Activated CD4-positive, alpha-beta T cell treated with anti-CD3 and anti-CD28 coated beads, Interleukin-2, Interleukin-6, amounts not matched to agents 100 ng/mL and 50 ng/mL, durations not matched to agents 16 hours and 8 hours (primary cell): ENCODE data around the gene PGK2.
"Not testable (repeated sequence)": the region's sequence is repeated elsewhere in the genome, so short reads cannot be mapped to it uniquely, and the experiment has no call there.

Experiments used
- DNase-seq: peaks from one replicate; pipeline ENCODE4 v3.0.0-alpha.2; 2020

PGK2 gene

DNA sequence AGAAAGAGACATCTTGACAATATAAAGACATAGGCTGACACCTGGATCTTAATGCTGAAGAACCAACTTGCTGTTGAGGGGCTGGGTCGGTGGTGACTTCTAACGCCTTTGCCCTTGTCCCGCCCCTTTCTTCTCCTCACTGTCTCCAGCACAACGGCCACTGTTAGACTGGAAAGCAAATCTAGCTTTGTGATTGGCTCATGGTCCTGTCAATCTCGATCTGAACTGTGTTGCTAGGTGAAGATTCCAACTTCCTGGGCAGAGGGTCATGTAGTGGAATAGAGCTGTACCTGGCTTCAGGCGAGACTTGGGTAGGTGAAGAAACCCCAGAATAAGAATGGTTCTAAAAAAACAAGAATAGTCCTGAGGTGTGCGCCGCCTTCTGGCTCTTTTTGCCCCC lies at the start of gene PGK2:
Gene PGK2, minus strand, starts transcription at position 110 of the 400 bp plus-strand sequence. Its CDS starts 98 bp downstream, at position 12.
- DNase-seq, result no peak

GRCh38 chr6:49835140-49835539 lies 48.1 kb upstream of the PGK2 start:
- DNase-seq, result no peak

GRCh38 chr6:49833386-49833785 lies 46.3 kb upstream of the PGK2 start:
- DNase-seq, result no peak

DNA sequence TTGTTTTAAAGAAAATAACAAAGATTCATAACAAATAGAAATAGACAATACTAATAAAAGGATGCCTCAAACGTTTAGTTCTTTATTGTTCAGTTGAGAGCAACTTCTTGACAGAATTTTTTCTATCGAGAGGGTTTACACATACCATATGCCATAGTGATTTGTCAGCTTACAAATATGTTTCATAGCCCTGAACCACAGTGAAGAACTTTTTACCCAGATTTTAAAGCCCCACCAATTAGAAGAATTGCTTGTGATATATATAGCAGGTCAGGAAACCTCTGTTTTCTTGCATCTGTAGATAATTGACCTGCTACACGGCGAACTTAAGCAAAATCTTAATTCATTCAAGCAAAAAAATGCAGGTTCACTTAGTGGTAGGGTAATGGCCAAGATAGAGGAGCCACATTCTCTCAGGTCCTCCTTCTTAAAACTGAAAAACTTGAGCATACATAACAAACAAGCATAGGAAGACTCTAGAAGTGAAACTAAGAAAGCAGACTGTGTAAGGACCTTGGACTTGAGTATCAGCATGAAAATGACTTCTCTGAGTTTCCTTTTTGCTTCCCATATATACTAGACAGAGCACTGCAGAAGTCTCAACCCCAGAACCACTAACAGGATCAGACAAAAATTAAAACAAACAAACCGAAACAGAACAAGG lies 39.8 kb upstream of the PGK2 start:
- no peak for DNase-seq

GRCh38 chr6:49815166-49815565 lies 28.1 kb upstream of the PGK2 start:
- no peak for DNase-seq

DNA sequence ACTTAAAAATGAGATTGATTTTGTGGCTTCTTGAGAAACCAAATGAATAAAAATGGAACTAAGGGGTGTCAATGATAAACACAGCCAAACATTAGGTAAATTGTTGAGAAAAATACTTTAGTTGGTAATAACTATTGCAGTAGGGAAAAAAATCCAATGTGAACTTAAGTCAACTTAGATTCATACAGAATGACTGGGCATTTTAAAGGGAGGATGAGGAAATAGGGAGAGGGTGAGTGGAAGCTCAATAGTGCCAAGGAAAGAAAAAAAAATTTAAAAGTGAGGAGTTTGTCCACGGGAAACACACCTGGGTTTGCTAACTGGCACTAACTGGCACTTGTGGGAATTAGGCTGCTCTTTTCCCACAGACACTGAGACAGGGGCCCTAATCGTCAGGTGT lies 26.2 kb upstream of the PGK2 start:
- no peak for DNase-seq

- no peak for DNase-seq
These were observed 19.1 kb upstream of the PGK2 start for GRCh38 chr6:49806145-49806544.

DNA sequence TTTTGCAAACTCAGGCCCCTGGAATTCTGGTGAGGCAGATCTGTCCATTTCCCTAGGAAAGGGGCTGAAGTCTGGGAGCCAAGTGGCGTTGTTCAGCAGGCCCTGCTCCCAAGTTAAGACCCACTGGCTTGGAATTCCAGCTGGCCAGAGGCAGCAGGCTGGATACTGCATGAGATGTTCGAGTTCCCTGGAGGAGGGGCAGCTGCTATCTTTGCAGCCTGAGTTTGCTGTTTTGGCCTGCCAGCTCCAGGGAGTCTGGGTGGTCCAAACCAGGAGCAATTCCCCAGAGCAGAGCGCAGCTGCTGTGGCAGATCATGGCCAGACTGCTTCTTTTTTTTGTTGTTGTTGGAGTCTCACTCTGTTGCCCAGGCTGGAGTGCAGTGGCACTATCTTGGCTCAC lies 18.2 kb upstream of the PGK2 start:
- DNase-seq, result no peak

- no peak for DNase-seq
These were observed 14.4 kb upstream of the PGK2 start for GRCh38 chr6:49801525-49801924.

- DNase-seq, result no peak
These were observed 12.0 kb upstream of the PGK2 start for GRCh38 chr6:49799090-49799489.

- not testable (repeated sequence) for DNase-seq
These were observed 9.9 kb upstream of the PGK2 start for GRCh38 chr6:49796842-49797455.

DNA sequence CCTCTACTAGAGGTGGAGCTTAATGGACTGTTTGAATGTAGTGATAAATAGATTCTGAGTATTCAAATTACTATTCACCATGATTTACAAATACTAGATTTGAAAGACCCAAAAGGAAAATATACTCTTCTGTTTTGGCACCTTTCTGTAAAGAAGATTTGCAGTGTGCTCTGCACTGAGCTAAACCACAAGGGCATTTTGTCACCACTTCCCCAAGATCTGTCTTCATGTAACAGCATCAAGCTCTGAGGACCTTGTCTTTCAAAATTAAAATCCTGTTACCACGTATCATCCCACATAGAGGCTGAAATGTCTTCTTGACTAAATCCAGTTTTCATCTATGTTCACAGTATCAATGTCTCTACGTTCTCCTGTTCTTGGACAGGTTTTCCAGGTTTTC lies 3.3 kb upstream of the PGK2 start:
- no peak for DNase-seq

DNA sequence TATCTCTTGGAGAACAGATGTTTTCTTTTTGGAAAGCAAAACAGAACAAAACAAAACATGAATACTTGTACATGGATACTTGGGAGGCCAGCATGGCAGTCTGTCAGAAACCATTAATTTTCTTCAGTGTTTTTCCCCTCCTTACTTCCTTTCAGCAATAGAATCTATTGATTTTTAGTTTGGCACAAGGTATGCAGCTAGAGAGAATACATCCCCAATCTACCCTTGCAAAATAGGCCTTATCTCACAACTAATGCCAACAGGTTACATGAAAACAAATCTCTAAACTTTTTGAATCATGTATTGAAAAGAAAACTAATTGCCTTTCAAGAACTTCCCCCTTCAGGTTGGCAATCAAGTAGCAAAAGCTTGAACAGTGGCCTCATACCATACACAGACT lies 2.8 kb downstream of the PGK2 start:
- no peak for DNase-seq

- no peak for DNase-seq
These were observed 4.4 kb downstream of the PGK2 start for GRCh38 chr6:49782725-49783124.

DNA sequence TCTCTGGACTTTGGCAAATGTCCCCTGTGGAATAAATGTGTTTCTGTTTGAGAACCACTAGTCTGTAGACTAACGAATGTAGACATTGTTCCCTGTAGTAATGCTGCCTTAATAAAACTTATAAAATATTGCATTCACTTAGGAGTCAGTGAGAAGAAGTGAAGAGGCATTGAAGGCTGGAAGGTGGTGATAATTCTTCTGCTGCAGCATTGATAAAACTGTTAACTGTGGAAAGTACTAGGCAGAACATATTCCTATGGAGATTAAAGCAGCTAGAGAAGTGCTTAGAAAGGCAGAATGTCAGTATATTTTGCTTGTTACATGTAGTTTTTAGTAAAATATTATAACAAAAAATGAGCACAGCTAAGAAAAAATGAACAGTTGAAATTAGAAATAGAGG lies 4.8 kb downstream of the PGK2 start:
- DNase-seq, result no peak

- no peak for DNase-seq
These were observed 10.6 kb downstream of the PGK2 start for GRCh38 chr6:49776444-49776843.

DNA sequence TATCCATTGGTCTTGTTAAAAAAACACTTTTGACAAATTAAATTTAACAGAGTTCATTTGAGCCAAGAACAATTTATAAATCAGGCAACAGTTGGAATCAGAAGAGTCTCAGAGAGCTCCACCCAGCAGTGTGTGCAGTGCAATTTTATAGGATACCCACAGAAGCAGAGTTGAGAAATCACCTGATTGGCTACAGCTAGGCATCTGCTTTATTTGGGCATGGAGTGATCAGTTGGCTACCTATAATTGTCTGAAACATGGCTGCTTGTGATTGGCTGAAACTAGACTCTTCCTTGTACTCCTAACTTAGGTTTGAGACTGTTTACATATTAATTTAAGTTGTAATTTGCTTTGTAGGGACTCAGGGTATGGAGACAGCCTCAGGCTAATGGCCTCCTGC lies 12.0 kb downstream of the PGK2 start:
- DNase-seq, result no peak

DNA sequence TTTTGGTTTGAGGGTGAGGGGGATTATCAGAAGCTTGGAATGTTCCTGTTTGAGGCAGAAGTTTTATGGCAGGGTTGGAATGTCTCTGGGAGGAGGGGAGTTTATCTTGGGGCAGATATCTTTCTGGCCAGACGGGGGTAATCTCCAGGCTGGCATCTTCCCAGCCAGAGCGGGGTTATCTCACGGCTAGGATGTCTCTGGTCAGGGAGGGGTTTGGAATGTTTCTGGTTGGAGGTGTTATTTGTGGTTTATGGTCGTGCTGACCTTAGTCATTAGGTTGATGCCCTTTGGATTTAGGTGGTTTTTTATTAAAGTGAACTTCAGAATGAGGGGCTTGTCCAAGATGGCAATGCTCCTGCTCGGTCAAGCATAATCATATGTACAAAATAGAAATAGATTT lies 14.8 kb downstream of the PGK2 start:
- DNase-seq, result no peak

DNA sequence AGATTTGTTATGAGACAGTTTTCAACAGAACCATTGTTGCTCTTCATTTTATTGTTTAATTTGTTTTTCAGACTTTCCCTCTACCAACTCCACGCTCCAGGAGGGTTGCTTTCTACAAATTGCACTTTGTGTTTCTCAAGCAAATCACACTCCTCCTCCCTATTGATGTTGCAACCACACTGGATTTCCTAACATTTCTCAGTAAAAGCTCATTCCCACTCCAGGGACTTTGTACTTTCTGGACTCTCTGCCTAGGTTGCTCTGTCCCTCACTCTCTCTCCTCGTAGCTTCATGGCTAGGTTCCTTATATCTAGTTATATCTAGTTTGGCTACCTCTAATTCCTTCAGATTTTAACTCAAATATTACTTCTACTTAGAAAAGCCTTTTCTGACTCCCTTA lies 20.3 kb downstream of the PGK2 start:
- no peak for DNase-seq

- DNase-seq, result no peak
These were observed 22.4 kb downstream of the PGK2 start for GRCh38 chr6:49764571-49765236.

DNA sequence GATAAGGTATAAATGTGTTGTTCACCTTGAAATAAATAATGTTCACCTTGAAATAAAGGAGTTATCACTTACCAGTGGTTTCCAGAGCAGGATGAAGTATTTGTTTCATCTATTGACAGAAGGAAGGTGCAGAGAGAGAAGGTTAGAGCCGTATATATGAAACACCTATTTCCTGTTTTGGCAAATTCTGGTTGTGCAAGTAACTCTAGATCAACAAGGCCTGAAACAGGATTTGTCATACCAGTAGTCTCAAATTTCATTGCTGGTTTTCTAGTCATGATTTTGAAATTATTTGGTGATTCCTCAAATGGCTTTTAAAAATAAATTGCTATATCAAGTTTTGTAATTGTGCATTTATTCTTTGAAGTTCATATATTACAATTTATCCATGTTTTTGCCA lies 42.8 kb downstream of the PGK2 start, which contains the start of gene CRISP3:
Gene CRISP3, minus strand, starts transcription at position 130 of the 400 bp plus-strand sequence. Its CDS starts 21 bp downstream, at position 109.
- DNase-seq, result no peak

GRCh38 chr6:49743429-49743828 lies 43.7 kb downstream of the PGK2 start:
- no peak for DNase-seq

GRCh38 chr6:49739423-49739822 lies 47.7 kb downstream of the PGK2 start:
- DNase-seq, result no peak

DNA sequence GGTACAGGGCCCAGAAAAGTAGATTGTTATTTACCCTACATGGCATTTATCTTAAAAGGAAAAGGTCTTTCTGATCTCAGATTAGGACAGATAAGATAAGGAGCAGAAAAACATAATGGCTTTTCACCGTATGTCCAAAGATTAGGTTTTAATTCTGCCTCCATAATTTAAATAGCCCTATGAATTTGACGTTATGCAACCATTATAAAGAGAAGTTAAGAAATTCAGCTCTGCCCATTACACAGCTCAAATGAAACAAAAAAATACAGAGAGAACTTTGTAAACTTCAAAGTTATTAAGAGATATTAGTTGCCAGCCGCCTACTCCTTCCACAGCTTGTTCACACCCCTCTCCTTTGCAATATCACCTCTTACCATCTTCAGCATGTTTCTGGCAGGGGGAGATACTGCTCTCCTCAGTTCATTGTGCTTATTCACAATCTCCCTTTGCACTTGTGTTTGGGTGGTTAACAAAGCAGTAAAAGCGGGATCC lies 51.0 kb downstream of the PGK2 start:
- DNase-seq, result no peak
